ENCODE measurements around the gene CLIC4. TPM values are rescaled to one million over a fixed set of nuclear protein-coding genes. Genes with fewer than 3 reads are reported as not detected.
A peak's percentile ranks its signal among the peaks of the same experiment; 100 is the strongest.

CLIC4 gene
- total RNA-seq, 1 experiment from 2014 or later, result 262 TPM

DNA sequence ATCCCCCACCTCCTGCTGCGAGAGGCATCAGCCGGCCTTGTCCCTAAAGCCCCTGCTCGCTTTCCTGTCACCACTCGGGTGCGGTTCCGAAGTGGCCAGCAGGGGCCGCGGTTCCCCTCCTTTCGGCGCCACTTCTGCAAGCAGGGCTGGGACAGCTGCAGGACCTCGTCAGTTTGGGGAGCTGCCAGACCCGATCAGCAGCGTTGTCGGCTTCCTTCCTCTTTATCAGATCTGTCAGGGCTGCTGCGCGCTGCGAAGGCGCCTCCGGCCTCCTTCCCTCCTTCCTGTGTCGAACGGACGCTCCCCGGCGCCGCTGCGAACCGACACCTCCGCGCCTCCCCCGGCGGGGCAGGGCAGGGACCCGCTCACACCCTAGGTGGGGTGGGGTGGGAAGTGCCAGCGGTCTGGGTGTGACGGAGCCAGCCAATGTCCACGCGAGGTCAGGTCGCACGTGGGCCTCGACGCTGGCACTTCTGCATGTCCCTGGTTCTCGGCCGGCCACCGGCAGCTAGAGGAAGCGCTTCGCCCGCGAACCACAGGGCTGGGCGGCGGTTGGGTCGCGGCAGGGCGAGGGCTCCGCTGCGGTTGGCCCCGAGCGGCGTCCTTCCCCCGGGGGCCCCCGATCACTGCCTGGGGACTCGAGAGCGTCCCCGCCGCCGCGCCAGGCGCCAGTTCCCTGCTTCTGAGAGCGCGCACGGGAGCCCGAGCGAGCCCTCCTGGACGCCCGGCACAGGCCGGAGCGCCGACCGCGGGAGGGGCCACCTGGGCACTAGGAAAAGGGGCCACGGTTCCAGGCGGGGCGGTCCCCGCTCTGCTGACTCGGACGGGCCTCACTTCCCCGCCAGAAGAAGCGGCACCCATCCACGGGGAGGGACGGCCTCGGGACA, 103.0 kb downstream of the CLIC4 start (continued):
- TF ChIP-seq, protein P1, sequence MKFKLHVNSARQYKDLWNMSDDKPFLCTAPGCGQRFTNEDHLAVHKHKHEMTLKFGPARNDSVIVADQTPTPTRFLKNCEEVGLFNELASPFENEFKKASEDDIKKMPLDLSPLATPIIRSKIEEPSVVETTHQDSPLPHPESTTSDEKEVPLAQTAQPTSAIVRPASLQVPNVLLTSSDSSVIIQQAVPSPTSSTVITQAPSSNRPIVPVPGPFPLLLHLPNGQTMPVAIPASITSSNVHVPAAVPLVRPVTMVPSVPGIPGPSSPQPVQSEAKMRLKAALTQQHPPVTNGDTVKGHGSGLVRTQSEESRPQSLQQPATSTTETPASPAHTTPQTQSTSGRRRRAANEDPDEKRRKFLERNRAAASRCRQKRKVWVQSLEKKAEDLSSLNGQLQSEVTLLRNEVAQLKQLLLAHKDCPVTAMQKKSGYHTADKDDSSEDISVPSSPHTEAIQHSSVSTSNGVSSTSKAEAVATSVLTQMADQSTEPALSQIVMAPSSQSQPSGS (CRISPR knock-in tag; IDR thresholded peaks at IDR 0.05; ENCODE audit: borderline replicate concordance, low read depth), result no peak
- TF ChIP-seq GTF2I (CRISPR knock-in tag; conservative IDR thresholded peaks at IDR 0.05) (no peak), ELF4 (CRISPR knock-in tag; IDR thresholded peaks at IDR 0.05; ENCODE audit: low read depth) (no peak; the same call in 1 of the 2 replicates), TP53 (CRISPR knock-in tag; IDR thresholded peaks at IDR 0.05) (peak; percentile 36; the same call in 1 of the 2 replicates), HMGA2 (CRISPR knock-in tag; IDR thresholded peaks at IDR 0.05) (no peak), NFE2L1 (CRISPR knock-in tag; IDR thresholded peaks at IDR 0.05) (no peak; the same call in 1 of the 2 replicates), NFATC4 (CRISPR knock-in tag; IDR thresholded peaks at IDR 0.05) (0 out of 2 replicates have a peak, but pooled peaks have one; percentile 58), NFYB (CRISPR knock-in tag; conservative IDR thresholded peaks at IDR 0.05; ENCODE audit: low read depth) (no peak), MXD4 (CRISPR knock-in tag; IDR thresholded peaks at IDR 0.05; ENCODE audit: borderline replicate concordance) (no peak), ZNF671 (CRISPR knock-in tag; IDR thresholded peaks at IDR 0.05) (peak; percentile 71), KAT7 (CRISPR knock-in tag; IDR thresholded peaks at IDR 0.05; ENCODE audit: borderline replicate concordance) (no peak), TEAD4 (CRISPR knock-in tag; IDR thresholded peaks at IDR 0.05) (no peak)
- TF ChIP-seq, protein P2, sequence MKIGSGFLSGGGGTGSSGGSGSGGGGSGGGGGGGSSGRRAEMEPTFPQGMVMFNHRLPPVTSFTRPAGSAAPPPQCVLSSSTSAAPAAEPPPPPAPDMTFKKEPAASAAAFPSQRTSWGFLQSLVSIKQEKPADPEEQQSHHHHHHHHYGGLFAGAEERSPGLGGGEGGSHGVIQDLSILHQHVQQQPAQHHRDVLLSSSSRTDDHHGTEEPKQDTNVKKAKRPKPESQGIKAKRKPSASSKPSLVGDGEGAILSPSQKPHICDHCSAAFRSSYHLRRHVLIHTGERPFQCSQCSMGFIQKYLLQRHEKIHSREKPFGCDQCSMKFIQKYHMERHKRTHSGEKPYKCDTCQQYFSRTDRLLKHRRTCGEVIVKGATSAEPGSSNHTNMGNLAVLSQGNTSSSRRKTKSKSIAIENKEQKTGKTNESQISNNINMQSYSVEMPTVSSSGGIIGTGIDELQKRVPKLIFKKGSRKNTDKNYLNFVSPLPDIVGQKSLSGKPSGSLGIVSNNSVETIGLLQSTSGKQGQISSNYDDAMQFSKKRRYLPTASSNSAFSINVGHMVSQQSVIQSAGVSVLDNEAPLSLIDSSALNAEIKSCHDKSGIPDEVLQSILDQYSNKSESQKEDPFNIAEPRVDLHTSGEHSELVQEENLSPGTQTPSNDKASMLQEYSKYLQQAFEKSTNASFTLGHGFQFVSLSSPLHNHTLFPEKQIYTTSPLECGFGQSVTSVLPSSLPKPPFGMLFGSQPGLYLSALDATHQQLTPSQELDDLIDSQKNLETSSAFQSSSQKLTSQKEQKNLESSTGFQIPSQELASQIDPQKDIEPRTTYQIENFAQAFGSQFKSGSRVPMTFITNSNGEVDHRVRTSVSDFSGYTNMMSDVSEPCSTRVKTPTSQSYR (CRISPR knock-in tag; IDR thresholded peaks at IDR 0.05), result no peak
- TF ChIP-seq, protein P3, sequence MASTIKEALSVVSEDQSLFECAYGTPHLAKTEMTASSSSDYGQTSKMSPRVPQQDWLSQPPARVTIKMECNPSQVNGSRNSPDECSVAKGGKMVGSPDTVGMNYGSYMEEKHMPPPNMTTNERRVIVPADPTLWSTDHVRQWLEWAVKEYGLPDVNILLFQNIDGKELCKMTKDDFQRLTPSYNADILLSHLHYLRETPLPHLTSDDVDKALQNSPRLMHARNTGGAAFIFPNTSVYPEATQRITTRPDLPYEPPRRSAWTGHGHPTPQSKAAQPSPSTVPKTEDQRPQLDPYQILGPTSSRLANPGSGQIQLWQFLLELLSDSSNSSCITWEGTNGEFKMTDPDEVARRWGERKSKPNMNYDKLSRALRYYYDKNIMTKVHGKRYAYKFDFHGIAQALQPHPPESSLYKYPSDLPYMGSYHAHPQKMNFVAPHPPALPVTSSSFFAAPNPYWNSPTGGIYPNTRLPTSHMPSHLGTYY (CRISPR knock-in tag; IDR thresholded peaks at IDR 0.05), result peak; percentile 46; the same call in 1 of the 2 replicates
- TF ChIP-seq, protein P4, sequence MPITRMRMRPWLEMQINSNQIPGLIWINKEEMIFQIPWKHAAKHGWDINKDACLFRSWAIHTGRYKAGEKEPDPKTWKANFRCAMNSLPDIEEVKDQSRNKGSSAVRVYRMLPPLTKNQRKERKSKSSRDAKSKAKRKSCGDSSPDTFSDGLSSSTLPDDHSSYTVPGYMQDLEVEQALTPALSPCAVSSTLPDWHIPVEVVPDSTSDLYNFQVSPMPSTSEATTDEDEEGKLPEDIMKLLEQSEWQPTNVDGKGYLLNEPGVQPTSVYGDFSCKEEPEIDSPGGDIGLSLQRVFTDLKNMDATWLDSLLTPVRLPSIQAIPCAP (CRISPR knock-in tag; IDR thresholded peaks at IDR 0.05), result 0 out of 2 replicates have a peak, but pooled peaks have one; percentile 21
- TF ChIP-seq, protein P5, sequence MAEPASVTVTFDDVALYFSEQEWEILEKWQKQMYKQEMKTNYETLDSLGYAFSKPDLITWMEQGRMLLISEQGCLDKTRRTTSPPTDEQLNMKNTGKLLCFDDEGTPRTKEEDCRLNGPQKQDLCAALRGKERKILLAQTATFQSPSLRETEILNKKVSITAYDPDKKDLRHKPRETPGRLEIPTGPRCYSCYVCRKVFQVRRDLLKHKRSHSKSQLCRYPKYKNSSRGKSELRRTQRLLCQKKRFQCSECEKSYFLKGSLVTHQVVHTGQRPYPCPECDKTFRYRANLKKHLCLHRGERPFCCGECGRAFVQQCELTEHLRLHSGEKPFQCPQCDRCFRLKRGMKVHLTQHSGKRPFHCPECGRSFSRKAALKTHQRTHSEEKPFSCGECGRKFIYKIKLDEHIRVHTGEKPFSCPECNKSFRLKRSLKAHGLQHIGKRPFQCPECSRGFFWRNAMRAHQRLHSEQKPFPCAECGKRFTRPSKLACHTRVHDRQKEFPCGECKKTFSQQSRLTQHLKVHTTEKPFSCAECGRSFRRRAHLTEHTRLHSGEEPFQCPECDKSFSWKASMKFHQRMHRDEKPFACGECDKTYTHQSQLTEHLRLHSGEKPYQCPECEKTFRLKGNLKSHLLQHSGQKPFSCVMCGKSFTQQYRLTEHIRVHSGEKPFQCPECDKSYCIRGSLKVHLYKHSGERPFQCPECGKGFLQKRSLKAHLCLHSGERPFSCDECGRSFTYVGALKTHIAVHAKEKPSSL (CRISPR knock-in tag; conservative IDR thresholded peaks at IDR 0.05), result no peak
- TF ChIP-seq, protein P6, sequence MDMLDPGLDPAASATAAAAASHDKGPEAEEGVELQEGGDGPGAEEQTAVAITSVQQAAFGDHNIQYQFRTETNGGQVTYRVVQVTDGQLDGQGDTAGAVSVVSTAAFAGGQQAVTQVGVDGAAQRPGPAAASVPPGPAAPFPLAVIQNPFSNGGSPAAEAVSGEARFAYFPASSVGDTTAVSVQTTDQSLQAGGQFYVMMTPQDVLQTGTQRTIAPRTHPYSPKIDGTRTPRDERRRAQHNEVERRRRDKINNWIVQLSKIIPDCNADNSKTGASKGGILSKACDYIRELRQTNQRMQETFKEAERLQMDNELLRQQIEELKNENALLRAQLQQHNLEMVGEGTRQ (CRISPR knock-in tag; IDR thresholded peaks at IDR 0.05), result no peak
- TF ChIP-seq, protein P7, sequence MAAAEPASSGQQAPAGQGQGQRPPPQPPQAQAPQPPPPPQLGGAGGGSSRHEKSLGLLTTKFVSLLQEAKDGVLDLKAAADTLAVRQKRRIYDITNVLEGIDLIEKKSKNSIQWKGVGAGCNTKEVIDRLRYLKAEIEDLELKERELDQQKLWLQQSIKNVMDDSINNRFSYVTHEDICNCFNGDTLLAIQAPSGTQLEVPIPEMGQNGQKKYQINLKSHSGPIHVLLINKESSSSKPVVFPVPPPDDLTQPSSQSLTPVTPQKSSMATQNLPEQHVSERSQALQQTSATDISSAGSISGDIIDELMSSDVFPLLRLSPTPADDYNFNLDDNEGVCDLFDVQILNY (CRISPR knock-in tag; IDR thresholded peaks at IDR 0.05), result no peak; the same call in 1 of the 2 replicates
- TF ChIP-seq, protein P8, sequence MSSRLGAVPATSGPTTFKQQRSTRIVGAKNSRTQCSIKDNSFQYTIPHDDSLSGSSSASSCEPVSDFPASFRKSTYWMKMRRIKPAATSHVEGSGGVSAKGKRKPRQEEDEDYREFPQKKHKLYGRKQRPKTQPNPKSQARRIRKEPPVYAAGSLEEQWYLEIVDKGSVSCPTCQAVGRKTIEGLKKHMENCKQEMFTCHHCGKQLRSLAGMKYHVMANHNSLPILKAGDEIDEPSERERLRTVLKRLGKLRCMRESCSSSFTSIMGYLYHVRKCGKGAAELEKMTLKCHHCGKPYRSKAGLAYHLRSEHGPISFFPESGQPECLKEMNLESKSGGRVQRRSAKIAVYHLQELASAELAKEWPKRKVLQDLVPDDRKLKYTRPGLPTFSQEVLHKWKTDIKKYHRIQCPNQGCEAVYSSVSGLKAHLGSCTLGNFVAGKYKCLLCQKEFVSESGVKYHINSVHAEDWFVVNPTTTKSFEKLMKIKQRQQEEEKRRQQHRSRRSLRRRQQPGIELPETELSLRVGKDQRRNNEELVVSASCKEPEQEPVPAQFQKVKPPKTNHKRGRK (CRISPR knock-in tag; IDR thresholded peaks at IDR 0.05; ENCODE audit: borderline replicate concordance), result no peak
- TF ChIP-seq, protein P9, sequence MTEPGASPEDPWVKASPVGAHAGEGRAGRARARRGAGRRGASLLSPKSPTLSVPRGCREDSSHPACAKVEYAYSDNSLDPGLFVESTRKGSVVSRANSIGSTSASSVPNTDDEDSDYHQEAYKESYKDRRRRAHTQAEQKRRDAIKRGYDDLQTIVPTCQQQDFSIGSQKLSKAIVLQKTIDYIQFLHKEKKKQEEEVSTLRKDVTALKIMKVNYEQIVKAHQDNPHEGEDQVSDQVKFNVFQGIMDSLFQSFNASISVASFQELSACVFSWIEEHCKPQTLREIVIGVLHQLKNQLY (CRISPR knock-in tag; IDR thresholded peaks at IDR 0.05), result no peak
- TF ChIP-seq, protein P10, sequence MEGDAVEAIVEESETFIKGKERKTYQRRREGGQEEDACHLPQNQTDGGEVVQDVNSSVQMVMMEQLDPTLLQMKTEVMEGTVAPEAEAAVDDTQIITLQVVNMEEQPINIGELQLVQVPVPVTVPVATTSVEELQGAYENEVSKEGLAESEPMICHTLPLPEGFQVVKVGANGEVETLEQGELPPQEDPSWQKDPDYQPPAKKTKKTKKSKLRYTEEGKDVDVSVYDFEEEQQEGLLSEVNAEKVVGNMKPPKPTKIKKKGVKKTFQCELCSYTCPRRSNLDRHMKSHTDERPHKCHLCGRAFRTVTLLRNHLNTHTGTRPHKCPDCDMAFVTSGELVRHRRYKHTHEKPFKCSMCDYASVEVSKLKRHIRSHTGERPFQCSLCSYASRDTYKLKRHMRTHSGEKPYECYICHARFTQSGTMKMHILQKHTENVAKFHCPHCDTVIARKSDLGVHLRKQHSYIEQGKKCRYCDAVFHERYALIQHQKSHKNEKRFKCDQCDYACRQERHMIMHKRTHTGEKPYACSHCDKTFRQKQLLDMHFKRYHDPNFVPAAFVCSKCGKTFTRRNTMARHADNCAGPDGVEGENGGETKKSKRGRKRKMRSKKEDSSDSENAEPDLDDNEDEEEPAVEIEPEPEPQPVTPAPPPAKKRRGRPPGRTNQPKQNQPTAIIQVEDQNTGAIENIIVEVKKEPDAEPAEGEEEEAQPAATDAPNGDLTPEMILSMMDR (IDR thresholded peaks at IDR 0.05), result peak; percentile 83
- TF ChIP-seq, protein P11, sequence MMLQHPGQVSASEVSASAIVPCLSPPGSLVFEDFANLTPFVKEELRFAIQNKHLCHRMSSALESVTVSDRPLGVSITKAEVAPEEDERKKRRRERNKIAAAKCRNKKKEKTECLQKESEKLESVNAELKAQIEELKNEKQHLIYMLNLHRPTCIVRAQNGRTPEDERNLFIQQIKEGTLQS (CRISPR knock-in tag; conservative IDR thresholded peaks at IDR 0.05), result no peak
